ENCODE data around the gene SETBP1.

SETBP1 gene

DNA sequence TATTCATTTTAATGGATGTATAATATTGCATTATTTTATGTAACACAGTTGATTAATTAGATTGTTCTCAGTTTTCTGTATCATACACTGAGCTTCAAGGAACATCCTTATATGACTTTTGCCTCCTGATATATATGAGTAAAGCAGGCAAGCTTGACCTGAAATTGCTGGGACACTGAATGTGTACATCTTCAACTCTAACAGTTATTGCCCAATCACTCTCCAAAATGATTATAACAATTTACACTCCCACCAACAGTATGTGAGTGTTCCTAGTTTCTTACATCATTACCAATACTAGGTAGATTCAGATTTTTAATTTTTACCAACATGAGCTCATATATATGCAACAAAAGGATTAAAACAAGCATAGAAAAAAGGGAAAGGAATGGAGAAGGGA is 379.4 kb downstream of the SETBP1 start:
- H3K27ac ChIP-seq: no peak overlapping the region
- no peak; the same call in 1 of the 2 replicates for TF ChIP-seq Cebpa-rat (IDR thresholded peaks at IDR 0.05)
- H3K4me3 ChIP-seq: no peak overlapping the region
- H3K27me3 ChIP-seq: no peaks in the 10 kb centered on the region
- peaks cover 11% of the 10 kb centered on the region; the same call in 1 of the 2 replicates for H3K9me3 ChIP-seq
- H3K36me3 ChIP-seq: peaks cover 10% of the 10 kb centered on the region; the same call in 1 of the 2 replicates
- 0 out of 2 replicates have a peak, but pooled peaks cover 7% of the 10 kb centered on the region for H3K4me1 ChIP-seq
- no peak overlapping the region for H3K9ac ChIP-seq
- no peak overlapping the region for H3K4me2 ChIP-seq
- H4K20me1 ChIP-seq: no peaks in the 10 kb centered on the region

- peaks cover 10% of the 10 kb centered on the region; the same call in 1 of the 2 replicates for H3K36me3 ChIP-seq
- no peak overlapping the region for H3K4me2 ChIP-seq
- no peaks in the 10 kb centered on the region for H4K20me1 ChIP-seq
- H3K27me3 ChIP-seq: no peaks in the 10 kb centered on the region
- no peak overlapping the region for H3K4me3 ChIP-seq
- peaks cover 20% of the 10 kb centered on the region for H3K4me1 ChIP-seq
- H3K9me3 ChIP-seq: peaks cover 11% of the 10 kb centered on the region; the same call in 1 of the 2 replicates
- no peak for TF ChIP-seq Cebpa-rat (IDR thresholded peaks at IDR 0.05)
- no peak overlapping the region for H3K27ac ChIP-seq
- no peak overlapping the region for H3K9ac ChIP-seq
These were observed 380.7 kb downstream of the SETBP1 start for GRCh38 chr18:45061359-45061758.

- H3K27me3 ChIP-seq: no peaks in the 10 kb centered on the region
- TF ChIP-seq Cebpa-rat (IDR thresholded peaks at IDR 0.05): no peak
- peaks cover 10% of the 10 kb centered on the region; the same call in 1 of the 2 replicates for H3K36me3 ChIP-seq
- H3K4me1 ChIP-seq: peaks cover 27% of the 10 kb centered on the region
- no peaks in the 10 kb centered on the region for H4K20me1 ChIP-seq
- H3K9ac ChIP-seq: no peak overlapping the region
- H3K4me2 ChIP-seq: no peak overlapping the region
- no peak overlapping the region for H3K4me3 ChIP-seq
- no peak overlapping the region for H3K27ac ChIP-seq
- peaks cover 11% of the 10 kb centered on the region; the same call in 1 of the 2 replicates for H3K9me3 ChIP-seq
These were observed 382.8 kb downstream of the SETBP1 start for GRCh38 chr18:45063246-45064038.

DNA sequence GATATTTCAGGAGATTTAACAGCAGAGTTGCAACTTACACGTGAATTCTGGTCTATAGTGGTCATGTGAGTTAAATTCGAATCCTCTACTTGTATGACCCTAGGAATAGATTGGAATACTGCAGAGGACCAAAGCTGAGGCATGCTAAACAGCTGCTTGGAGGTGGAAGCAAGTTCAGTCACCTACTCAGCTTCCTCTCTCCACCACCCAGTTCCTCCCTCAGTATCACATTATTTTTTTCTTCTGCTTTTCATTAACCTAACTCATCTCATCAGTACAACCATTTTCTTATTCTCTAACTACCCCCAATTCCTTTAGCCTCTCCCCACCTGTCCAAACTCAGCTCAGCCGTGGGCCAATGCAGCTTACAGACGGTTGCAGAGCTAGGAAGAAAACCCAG is 385.5 kb downstream of the SETBP1 start:
- no peaks in the 10 kb centered on the region for H3K27me3 ChIP-seq
- no peak for TF ChIP-seq Cebpa-rat (IDR thresholded peaks at IDR 0.05)
- peaks cover 27% of the 10 kb centered on the region for H3K4me1 ChIP-seq
- H3K4me2 ChIP-seq: peak overlapping the region; percentile 51
- no peak overlapping the region for H3K9ac ChIP-seq
- H3K27ac ChIP-seq: peak overlapping the region; percentile 1; the same call in 1 of the 2 replicates
- H4K20me1 ChIP-seq: no peaks in the 10 kb centered on the region
- H3K9me3 ChIP-seq: peaks cover 11% of the 10 kb centered on the region; the same call in 1 of the 2 replicates
- peaks cover 10% of the 10 kb centered on the region; the same call in 1 of the 2 replicates for H3K36me3 ChIP-seq
- no peak overlapping the region for H3K4me3 ChIP-seq

- TF ChIP-seq Cebpa-rat (IDR thresholded peaks at IDR 0.05): no peak
- Histone ChIP-seq H4K20me1 (no peaks in the 10 kb centered on the region), H3K27me3 (no peaks in the 10 kb centered on the region), H3K9me3 (peaks cover 11% of the 10 kb centered on the region; the same call in 1 of the 2 replicates), H3K4me3 (no peak overlapping the region), H3K27ac (no peak overlapping the region), H3K4me1 (peaks cover 27% of the 10 kb centered on the region), H3K9ac (no peak overlapping the region), H3K4me2 (peak overlapping the region; percentile 51), H3K36me3 (peaks cover 10% of the 10 kb centered on the region; the same call in 1 of the 2 replicates)
These were observed 386.2 kb downstream of the SETBP1 start for GRCh38 chr18:45066886-45067285.

DNA sequence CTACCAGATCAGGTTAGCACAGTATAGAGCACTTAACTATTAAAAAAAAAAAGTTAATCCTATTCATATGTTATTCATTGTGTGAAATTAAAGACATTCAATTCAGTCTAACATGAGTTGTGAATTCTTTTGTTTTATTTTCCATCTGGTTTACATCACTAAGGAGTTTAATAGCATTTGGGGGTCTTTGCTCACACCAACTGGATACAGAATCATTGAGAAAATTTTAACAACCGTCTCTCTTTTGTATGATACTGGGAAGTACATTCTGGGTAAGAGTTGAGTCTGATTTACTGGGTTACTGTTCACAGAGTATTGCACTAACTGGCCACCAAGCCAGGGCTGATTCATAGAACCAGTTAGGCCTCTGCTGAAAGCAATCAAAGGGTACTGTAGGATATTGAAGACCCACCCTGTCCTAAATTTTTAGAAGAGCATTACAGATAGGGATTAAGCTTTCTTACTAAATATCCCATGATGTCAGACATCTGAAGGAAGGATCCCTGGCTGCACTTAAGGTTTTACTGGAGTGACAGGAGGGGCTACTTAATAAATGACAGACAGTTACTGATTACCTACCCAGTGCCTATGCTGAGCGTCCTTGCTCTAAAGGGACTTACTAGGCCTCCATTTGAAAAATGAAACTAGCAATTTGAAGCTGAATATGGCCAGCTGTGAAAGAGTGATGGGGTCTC is 387.9 kb downstream of the SETBP1 start:
- Histone ChIP-seq H3K4me1 (peaks cover 27% of the 10 kb centered on the region), H3K27ac (no peak overlapping the region), H3K36me3 (peaks cover 8% of the 10 kb centered on the region; the same call in 1 of the 2 replicates), H3K9me3 (peaks cover 5% of the 10 kb centered on the region; the same call in 1 of the 2 replicates), H4K20me1 (no peaks in the 10 kb centered on the region), H3K4me3 (no peak overlapping the region), H3K9ac (no peak overlapping the region), H3K4me2 (no peak overlapping the region), H3K27me3 (no peaks in the 10 kb centered on the region)
- no peak for TF ChIP-seq Cebpa-rat (IDR thresholded peaks at IDR 0.05)

- Histone ChIP-seq H3K36me3 (no peaks in the 10 kb centered on the region), H3K27me3 (no peaks in the 10 kb centered on the region), H3K4me2 (no peak overlapping the region), H3K27ac (no peak overlapping the region), H3K4me1 (peaks cover 23% of the 10 kb centered on the region), H4K20me1 (no peaks in the 10 kb centered on the region), H3K9me3 (no peaks in the 10 kb centered on the region), H3K4me3 (no peak overlapping the region), H3K9ac (no peak overlapping the region)
- TF ChIP-seq Cebpa-rat (IDR thresholded peaks at IDR 0.05): no peak
These were observed 388.9 kb downstream of the SETBP1 start for GRCh38 chr18:45069546-45069945.

DNA sequence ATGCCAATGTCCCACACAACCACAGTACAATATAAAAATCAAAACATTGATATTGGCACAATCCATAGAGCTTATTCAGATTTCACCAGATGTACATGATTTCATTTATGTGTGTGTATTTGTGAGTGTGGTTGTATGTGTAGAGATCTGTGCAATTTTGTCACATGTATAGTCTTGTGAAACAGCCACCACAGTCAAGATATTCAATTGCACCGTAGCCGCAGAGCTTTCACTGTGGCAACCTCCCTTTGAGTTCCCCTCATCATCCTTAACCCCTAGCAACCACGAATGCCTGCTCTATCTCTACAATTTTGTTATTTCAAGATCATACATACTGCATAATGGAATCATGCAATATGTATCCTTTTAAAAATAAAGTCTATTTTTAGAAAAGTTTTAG is 391.3 kb downstream of the SETBP1 start:
- Histone ChIP-seq H4K20me1 (no peaks in the 10 kb centered on the region), H3K9me3 (no peaks in the 10 kb centered on the region), H3K27ac (no peak overlapping the region), H3K9ac (no peak overlapping the region), H3K4me1 (peaks cover 2% of the 10 kb centered on the region), H3K4me2 (no peak overlapping the region), H3K4me3 (no peak overlapping the region), H3K27me3 (no peaks in the 10 kb centered on the region), H3K36me3 (no peaks in the 10 kb centered on the region)
- TF ChIP-seq Cebpa-rat (IDR thresholded peaks at IDR 0.05): no peak

DNA sequence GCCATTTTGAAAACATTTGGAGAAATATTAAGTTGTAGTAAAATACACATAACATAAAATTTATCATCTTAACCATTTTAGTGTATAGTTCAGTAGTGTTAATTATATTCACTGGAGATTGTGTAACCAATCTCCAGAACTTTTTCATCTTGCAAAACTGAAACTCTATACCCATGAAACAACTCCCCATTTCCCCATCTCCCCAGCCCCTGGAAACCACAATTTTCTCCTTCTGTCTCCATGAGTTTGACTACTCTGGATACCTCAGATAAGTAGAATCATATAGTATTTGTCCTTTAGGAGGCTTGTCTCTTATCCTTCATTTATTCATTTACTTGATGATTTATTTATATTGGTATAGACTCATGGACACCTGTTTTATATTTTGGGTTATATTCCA is 392.9 kb downstream of the SETBP1 start:
- no peaks in the 10 kb centered on the region for H4K20me1 ChIP-seq
- H3K9ac ChIP-seq: no peak overlapping the region
- H3K4me2 ChIP-seq: no peak overlapping the region
- no peak overlapping the region for H3K4me3 ChIP-seq
- H3K4me1 ChIP-seq: no peaks in the 10 kb centered on the region
- H3K36me3 ChIP-seq: no peaks in the 10 kb centered on the region
- TF ChIP-seq Cebpa-rat (IDR thresholded peaks at IDR 0.05): no peak
- H3K27me3 ChIP-seq: no peaks in the 10 kb centered on the region
- H3K27ac ChIP-seq: no peak overlapping the region
- no peaks in the 10 kb centered on the region for H3K9me3 ChIP-seq
